CD4-positive, alpha-beta memory T cell (primary cell): Measurements from ENCODE around the gene NOMO2. TPM values are rescaled to one million over a fixed set of nuclear protein-coding genes. Genes with fewer than 3 reads are reported as not detected.
"Not testable (repeated sequence)": the region's sequence is repeated elsewhere in the genome, so short reads cannot be mapped to it uniquely, and the experiment has no call there.

ENCODE experiments used
- CTCF ChIA-PET: fragments of 350-600 bp; sonication (Branson Sonifier 250); formaldehyde crosslinking; loops from one replicate; lab custom pipeline; 2021; ENCODE audit warnings: inconsistent platforms; ENCODE audit not compliant: partially characterized antibody; lab: Charles Lee
- POLR2A ChIA-PET: fragments of 350-600 bp; sonication (Branson Sonifier 250); formaldehyde crosslinking; loops from one replicate; lab custom pipeline; 2021; ENCODE audit not compliant: partially characterized antibody; lab: Charles Lee
- DNase-seq, 5 donors: peaks; one replicate each; pipeline versions ENCODE4 v3.0.0 to v3.0.0-alpha.2; 2020 to 2022; ENCODE audit warnings: mixed read lengths in 1 of 5
- H3K27ac ChIP-seq: one replicate; pipeline ENCODE4 v1.7.0; 2013; ENCODE audit warnings: low read depth, low read length
- H3K27me3 ChIP-seq: 2 replicates; pipeline ENCODE4 v1.7.0; 2013; ENCODE audit warnings: mild to moderate bottlenecking, low read length, moderate library complexity; ENCODE audit not compliant: insufficient read depth
- H3K36me3 ChIP-seq: 2 replicates; pipeline ENCODE4 v1.7.0; 2013; ENCODE audit warnings: mild to moderate bottlenecking, low read length, moderate library complexity; ENCODE audit not compliant: insufficient read depth
- H3K4me1 ChIP-seq: 2 replicates; pipeline ENCODE4 v1.7.0; 2013; ENCODE audit warnings: mild to moderate bottlenecking, low read length, moderate library complexity; ENCODE audit not compliant: insufficient read depth
- H3K4me3 ChIP-seq, 2 donors: one replicate each; pipeline ENCODE4 v1.7.0; 2013; ENCODE audit warnings: low read length in 2 of 2, mild to moderate bottlenecking in 1 of 2
- H3K9me3 ChIP-seq, 2 donors: one replicate each; pipeline ENCODE4 v1.7.0; 2013; ENCODE audit warnings: low read length in 2 of 2, control low read depth in 1 of 2; ENCODE audit not compliant: control insufficient read depth in 1 of 2
- H3K27ac Mint-ChIP-seq, 7 donors: one replicate each; pipeline ENCODE4 v1.8.0; 2020 to 2021; ENCODE audit warnings: mixed read lengths in 7 of 7, mild to moderate bottlenecking in 6 of 7, inconsistent platforms in 3 of 7, moderate library complexity in 3 of 7
- H3K27me3 Mint-ChIP-seq, 2 donors: one replicate each; pipeline ENCODE4 v1.8.0; 2020 to 2021; ENCODE audit warnings: mixed read lengths in 2 of 2
- H3K36me3 Mint-ChIP-seq, 2 donors: one replicate each; pipeline ENCODE4 v1.8.0; 2020 to 2021; ENCODE audit warnings: mixed read lengths in 2 of 2, inconsistent platforms in 1 of 2, mild to moderate bottlenecking in 1 of 2
- H3K4me1 Mint-ChIP-seq, 4 donors: one replicate each; pipeline ENCODE4 v1.8.0; 2020 to 2021; ENCODE audit warnings: mixed read lengths in 4 of 4, mild to moderate bottlenecking in 1 of 4
- H3K4me3 Mint-ChIP-seq, 8 donors: one replicate each; pipeline ENCODE4 v1.8.0; 2020 to 2021; ENCODE audit warnings: mixed read lengths in 8 of 8, mild to moderate bottlenecking in 7 of 8, moderate library complexity in 6 of 8, inconsistent platforms in 3 of 8
- H3K9me3 Mint-ChIP-seq, 8 donors: one replicate each; pipeline ENCODE4 v1.8.0; 2020 to 2021; ENCODE audit warnings: mixed read lengths in 8 of 8, mild to moderate bottlenecking in 5 of 8, inconsistent platforms in 3 of 8, moderate library complexity in 1 of 8
- intact Hi-C: fragments of 100-400 bp; cut with micrococcal nuclease; formaldehyde crosslinking; loops from one replicate; pipeline ENCODE4 v1.15.1; 2023
- polyA plus RNA-seq, 2 donors: library from polyadenylated mRNA; unstranded; fragments of 300-500 nt; fragmentation: Illumina TruSeq; gene quantifications; one replicate each; pipeline ENCODE4 v1.2.3, GENCODE V29; 2021
- total RNA-seq, 2 experiments: library from RNA; stranded (reverse); gene quantifications; one replicate each; pipeline ENCODE4 v1.2.3, GENCODE V29; 2021

Gene NOMO2
- total and polyA plus RNA-seq, 4 experiments from 2014 or later: 77.9 to 115 (median 92.9) TPM

GRCh38 chr16:18575298-18575917 lies 13.5 kb upstream of the NOMO2 start:
- H3K36me3 ChIP-seq, H3K9me3 ChIP-seq, H3K27ac ChIP-seq, H3K27me3 Mint-ChIP-seq, H3K4me1 Mint-ChIP-seq, intact Hi-C loops, H3K4me1 ChIP-seq, H3K27ac Mint-ChIP-seq, H3K4me3 ChIP-seq, CTCF ChIA-PET, POLR2A ChIA-PET, H3K27me3 ChIP-seq, DNase-seq, H3K9me3 Mint-ChIP-seq, H3K4me3 Mint-ChIP-seq, H3K36me3 Mint-ChIP-seq: not testable (repeated sequence)

DNA sequence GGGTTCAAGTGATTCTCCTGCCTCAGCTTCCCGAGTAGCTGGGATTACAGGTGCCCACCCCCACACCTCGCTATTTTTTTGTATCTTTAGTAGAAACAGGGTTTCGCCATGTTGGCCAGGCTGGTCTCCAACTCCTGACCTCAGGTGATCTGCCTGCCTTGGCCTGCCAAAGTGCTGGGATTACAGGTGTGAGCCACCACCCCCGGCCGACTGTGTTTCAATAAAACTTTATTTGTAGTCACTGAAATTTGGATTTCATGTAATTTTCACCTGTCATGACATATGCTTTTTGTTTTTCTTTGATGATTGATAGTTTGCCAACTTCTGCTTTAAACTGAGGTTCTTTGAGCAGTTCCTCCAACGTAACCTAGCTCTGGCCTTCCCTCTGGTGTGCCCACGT lies 12.0 kb upstream of the NOMO2 start:
- POLR2A ChIA-PET, H3K27ac ChIP-seq, H3K36me3 ChIP-seq, H3K4me1 ChIP-seq, H3K4me3 Mint-ChIP-seq, H3K4me1 Mint-ChIP-seq, H3K36me3 Mint-ChIP-seq, H3K27me3 ChIP-seq, H3K9me3 Mint-ChIP-seq, H3K4me3 ChIP-seq, H3K9me3 ChIP-seq, intact Hi-C loops, H3K27ac Mint-ChIP-seq, H3K27me3 Mint-ChIP-seq, DNase-seq, CTCF ChIA-PET: not testable (repeated sequence)

- H3K4me1 ChIP-seq, POLR2A ChIA-PET, H3K36me3 ChIP-seq, CTCF ChIA-PET, DNase-seq, H3K27me3 Mint-ChIP-seq, H3K4me3 ChIP-seq, H3K36me3 Mint-ChIP-seq, H3K27ac ChIP-seq, H3K27me3 ChIP-seq, H3K9me3 ChIP-seq, H3K27ac Mint-ChIP-seq, H3K4me1 Mint-ChIP-seq, H3K4me3 Mint-ChIP-seq, H3K9me3 Mint-ChIP-seq, intact Hi-C loops: not testable (repeated sequence)
Measured at GRCh38 chr16:18572973-18573372, 11.1 kb upstream of the NOMO2 start.

- H3K9me3 Mint-ChIP-seq, H3K27ac Mint-ChIP-seq, H3K27me3 Mint-ChIP-seq, POLR2A ChIA-PET, H3K4me3 Mint-ChIP-seq, H3K27me3 ChIP-seq, H3K4me1 ChIP-seq, CTCF ChIA-PET, H3K4me3 ChIP-seq, H3K36me3 Mint-ChIP-seq, H3K4me1 Mint-ChIP-seq, H3K27ac ChIP-seq, H3K9me3 ChIP-seq, DNase-seq, intact Hi-C loops, H3K36me3 ChIP-seq: not testable (repeated sequence)
Measured at GRCh38 chr16:18571307-18571850, 9.5 kb upstream of the NOMO2 start.

- H3K27ac Mint-ChIP-seq, POLR2A ChIA-PET, H3K27ac ChIP-seq, H3K36me3 Mint-ChIP-seq, intact Hi-C loops, H3K9me3 Mint-ChIP-seq, H3K27me3 ChIP-seq, H3K27me3 Mint-ChIP-seq, H3K36me3 ChIP-seq, CTCF ChIA-PET, H3K4me3 ChIP-seq, DNase-seq, H3K9me3 ChIP-seq, H3K4me3 Mint-ChIP-seq, H3K4me1 Mint-ChIP-seq, H3K4me1 ChIP-seq: not testable (repeated sequence)
Measured at GRCh38 chr16:18570529-18571306, 8.8 kb upstream of the NOMO2 start.

GRCh38 chr16:18560416-18561220 lies 1.3 kb downstream of the NOMO2 start:
- peaks cover 10 to 17% (median 15%) of the 10 kb centered on the region in 4 donors for H3K4me1 Mint-ChIP-seq
- H3K27me3 ChIP-seq, intact Hi-C loops, H3K9me3 Mint-ChIP-seq, H3K36me3 Mint-ChIP-seq, H3K27me3 Mint-ChIP-seq, CTCF ChIA-PET, H3K36me3 ChIP-seq, H3K4me1 ChIP-seq, H3K9me3 ChIP-seq, H3K27ac ChIP-seq, POLR2A ChIA-PET: not testable (repeated sequence)
- H3K4me3 ChIP-seq: peak overlapping the region in 1 of 2 donors; percentile 14
- peak overlapping the region in 4 of 7 donors; percentile 4 to 65 (median 42) for H3K27ac Mint-ChIP-seq
- DNase-seq: peak in 1 of 5 donors; percentile 35
- peak overlapping the region; percentile 38 to 72 (median 67) for H3K4me3 Mint-ChIP-seq

GRCh38 chr16:18553671-18554070 lies 8.2 kb downstream of the NOMO2 start:
- H3K9me3 ChIP-seq, H3K27ac ChIP-seq, H3K4me3 ChIP-seq, H3K27me3 Mint-ChIP-seq, intact Hi-C loops, H3K4me1 Mint-ChIP-seq, H3K4me1 ChIP-seq, POLR2A ChIA-PET, H3K27ac Mint-ChIP-seq, DNase-seq, CTCF ChIA-PET, H3K36me3 Mint-ChIP-seq, H3K4me3 Mint-ChIP-seq, H3K27me3 ChIP-seq, H3K9me3 Mint-ChIP-seq, H3K36me3 ChIP-seq: not testable (repeated sequence)
